ENCODE data around the gene GCK.

GCK gene

GRCh38 chr7:44103566-44103922, 85.7 kb downstream of the GCK start:
- DNase-seq = no peak

DNA sequence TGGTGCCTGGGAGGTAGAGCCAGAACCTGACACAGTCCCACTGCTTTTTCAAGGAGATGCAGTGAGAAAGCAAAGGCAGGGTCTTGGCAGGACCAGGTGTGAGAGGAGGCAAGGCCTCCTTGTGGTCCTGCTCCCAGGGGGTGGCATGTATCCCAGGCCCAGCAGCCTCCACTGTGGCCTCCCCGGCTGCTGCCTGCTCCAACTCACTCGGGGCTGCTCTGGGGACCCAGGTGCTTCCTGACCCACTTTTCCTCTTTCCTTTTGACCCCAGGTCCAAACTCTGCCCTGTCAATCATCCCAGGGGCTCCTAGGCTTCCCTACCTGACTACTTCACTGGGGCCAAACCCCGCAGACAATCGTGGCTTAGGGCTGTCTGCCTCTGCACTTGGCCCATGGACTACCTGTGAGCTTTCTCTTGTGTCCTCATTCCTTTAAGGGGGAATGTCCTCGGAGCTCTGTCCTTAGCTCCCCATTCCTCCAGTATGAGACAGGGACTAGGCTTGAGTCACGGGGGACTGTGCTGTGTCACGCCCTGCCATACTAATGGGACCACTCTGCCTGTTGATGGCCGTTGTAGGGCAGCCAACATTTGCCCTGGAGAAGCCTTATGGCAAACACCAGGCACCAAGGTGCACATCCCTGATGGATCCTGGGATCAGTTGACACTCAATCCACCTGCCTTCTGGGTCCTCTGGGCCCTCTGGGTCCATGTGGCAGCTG, 86.2 kb downstream of the GCK start:
- DNase-seq = no peak

GRCh38 chr7:44101966-44102845, 87.0 kb downstream of the GCK start:
- DNase-seq = peak; percentile 94

DNA sequence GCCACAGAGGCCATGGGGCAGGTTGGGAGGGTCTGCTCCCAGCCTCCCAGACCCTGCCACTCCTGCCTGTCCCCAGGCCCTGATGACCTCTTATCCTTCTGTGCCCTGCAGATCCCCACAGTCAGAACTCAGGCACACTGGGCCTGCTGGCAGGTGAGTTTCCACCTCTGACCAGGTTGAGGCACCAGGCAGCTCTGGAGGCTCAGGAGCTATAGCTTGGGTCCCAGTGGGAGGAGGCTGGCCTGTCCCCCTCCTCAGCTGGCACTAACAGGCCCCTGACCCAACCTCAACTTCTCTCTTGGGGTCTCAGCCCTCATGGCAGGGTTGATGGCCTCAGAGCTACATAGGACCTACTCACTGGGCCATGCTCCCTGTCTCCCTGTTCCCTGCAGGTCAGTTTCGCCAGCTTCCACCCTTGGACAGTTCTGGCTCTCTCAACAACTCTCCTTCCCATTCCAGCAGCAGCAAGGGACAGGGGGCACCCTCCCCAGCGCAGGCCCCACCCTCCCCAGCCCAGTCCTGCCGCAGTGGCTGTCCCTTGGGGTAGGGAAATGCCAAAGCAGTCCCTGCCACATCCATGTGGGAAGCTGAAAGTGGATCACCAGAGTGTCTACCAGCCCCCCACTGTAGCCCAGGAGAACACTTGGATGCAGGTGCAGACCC, 87.8 kb downstream of the GCK start:
- DNase-seq = no peak

GRCh38 chr7:44100458-44101302, 88.6 kb downstream of the GCK start:
- DNase-seq = peak; percentile 86

DNA sequence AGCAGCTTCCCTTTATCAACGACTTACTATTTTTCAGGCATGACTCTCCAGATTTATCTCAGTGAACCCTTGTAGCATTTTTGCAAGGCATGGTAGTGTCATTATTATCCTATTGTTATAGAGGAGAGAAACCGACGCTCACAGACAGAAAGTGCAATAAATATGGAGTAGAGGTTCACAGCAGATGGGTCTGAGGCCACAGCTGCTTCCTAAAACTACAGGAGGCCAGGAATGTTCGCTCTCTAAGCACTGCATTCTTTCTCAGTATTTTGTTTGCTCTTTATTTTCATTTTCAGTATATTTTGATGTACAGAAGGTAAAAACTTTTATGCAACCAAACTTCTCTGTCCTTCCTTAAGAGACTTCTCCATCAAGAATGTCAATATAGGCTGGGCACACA, 89.6 kb downstream of the GCK start:
- DNase-seq = peak; percentile 44

DNA sequence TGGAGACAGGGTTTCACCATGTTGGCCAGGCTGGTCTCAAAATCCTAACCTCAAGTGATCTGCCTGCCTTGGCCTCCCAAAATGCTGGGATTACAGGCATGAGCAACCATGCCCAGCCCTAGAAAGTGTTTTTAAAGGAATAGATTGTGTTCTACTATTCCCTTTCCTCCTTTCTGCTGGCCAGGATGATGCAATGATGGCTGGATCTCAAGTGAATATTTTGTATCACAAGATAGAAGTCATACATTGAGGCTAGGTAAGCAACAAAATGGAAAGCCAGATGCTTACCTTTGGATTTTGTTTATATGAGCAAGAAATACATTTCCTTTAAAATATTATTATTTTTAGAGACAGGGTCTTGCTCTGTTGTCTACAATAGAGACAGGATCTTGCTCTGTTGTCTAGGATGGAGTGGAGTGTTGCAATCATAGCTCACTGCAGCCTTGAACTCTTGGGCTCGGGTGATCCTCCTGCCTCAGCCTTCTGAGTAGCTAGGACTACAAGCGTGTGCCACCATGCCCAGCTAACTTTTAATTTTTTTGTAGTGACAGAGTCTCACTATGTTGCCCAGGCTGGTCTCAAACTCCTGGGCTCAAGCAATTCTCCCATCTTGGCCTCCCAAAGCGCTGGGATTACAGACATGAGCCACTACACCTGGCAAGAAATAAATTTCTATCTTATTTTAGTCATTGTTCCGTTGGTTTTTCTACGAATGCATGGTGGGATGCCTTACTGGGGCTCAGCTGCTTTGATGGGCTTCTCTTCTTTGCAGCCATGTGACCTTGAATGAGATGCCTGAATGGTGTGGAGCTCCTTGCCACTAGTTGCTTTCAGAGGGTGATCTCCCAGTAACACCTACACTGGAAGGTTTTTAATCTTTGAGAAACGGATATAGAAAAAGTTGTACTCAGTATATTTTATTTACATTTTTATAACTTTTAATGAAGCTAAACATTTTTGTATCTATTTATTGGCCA, 90.9 kb downstream of the GCK start:
- no peak for DNase-seq

- DNase-seq = no peak
Measured at GRCh38 chr7:44097064-44097932, 91.9 kb downstream of the GCK start.

- no peak for DNase-seq
Measured at GRCh38 chr7:44096326-44096881, 92.8 kb downstream of the GCK start.

DNA sequence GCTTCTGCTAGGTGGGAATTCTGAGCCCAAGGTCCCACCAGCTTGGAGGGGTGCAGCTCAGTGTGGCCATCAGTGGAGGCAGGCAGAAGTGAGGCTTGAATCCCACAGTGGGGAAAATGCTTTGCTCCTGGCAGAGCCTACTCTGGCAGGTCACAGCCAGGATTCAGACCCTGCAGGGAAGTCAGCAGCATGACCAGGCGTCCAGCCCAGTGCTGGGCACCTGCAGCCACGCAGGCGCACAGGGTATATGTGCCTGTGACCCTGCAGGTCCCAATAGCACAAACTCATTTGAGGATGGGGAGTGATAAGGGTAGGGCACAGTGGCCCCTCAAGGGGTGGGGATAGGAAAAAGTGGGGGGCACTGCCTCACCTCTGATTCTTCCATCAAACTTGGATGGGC, 93.5 kb downstream of the GCK start:
- no peak for DNase-seq

DNA sequence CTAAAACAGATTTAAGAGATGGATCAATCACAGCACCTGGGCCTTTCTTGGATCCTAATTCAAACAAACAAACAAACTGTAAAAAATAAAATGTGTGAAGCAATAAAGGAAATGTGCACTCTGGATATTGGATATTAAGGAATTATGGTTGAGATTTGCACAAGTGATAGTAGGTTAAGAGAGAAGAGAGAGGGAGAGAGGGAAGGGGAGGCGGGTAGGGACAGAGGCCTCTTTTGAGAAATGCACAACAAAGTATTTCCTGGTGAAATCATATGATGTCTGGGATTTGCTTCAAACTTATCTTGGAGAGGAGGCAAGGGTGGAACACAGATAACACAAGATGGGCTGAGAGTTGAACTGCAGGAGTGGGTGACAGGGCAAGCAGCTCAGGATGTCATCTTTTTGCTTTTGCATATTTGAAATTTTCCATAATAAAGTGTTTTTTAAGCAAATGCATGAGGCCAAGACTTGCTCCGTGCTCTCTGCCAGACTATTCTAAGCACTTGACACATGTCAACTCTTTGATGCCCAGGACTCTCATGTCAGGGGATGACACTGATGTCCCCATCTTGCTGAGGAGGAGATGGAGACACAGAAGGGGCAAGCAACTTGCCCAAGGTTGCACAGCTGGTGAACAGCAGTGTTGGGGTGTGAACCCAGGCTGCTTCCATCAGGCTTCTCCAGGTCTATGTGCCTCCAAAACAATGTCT, 94.2 kb downstream of the GCK start:
- DNase-seq = no peak

DNA sequence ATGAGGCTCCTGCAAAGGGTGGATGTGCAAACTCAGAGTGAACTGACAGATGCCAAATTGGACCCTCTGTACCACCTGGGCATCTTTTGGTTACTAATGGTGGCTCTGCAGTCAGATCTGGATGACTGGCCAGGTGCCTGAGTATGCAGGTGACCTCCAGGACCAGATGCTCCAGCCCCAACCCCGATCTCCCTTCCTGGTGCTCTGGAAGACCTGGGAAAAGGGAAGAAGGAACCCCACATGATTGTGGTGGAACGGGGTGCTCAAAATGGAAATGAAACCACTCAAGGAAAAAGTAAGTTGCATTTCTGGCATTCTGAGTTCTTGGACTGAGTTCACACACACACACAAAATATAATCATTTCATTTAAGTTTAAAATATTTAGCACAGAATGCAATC, 94.9 kb downstream of the GCK start:
- DNase-seq = no peak
